A673 (cell line): ENCODE results near the gene APBA1.

Experiments
- CTCF ChIP-seq: fragments of 300-800, 200-600 bp; sonication (generic); conservative IDR thresholded peaks from 2 replicates; pipeline ENCODE4 v1.5.1; 2017; ENCODE audit warnings: low read depth, mild to moderate bottlenecking, antibody characterized with exemption, low read length, moderate library complexity, mixed read lengths
- EZH2 ChIP-seq: fragments of 200-600 bp; sonication (generic); IDR thresholded peaks from 2 replicates; pipeline ENCODE4 v1.6.1; 2017; ENCODE audit warnings: borderline replicate concordance, low read depth, mild to moderate bottlenecking, mixed read lengths, antibody characterized with exemption, low read length; ENCODE audit not compliant: poor library complexity, severe bottlenecking

GRCh38 chr9:69715825-69716224, 43.7 kb upstream of the APBA1 start:
- TF ChIP-seq CTCF (no peak), EZH2 (no peak)
